ENCODE measurements around the gene RTKN2. TPM values are rescaled to one million over a fixed set of nuclear protein-coding genes. Genes with fewer than 3 reads are reported as not detected.

RTKN2 gene
- total RNA-seq, 2 donors from 2014 or later, result 11.5 to 19.1 TPM

DNA sequence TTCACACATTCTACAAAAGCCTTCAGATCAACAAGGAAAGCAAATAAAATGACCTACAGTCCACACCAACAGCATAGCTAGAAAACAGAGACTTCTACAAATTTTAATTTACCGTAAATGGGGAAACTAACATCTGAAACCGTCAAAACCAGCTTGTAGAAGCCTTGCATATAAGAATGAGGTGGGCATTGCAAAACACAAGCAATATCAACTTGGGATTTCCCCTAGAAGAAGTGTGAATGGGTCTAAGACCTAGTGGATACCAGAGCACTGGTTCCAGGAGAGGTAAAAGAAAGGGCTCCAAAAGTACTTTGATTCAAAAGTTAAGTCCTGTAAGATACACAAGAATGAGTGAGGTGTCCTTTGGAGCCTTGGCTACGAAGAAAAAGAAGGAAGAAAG, 18.7 kb downstream of the RTKN2 start:
- no peaks in the 10 kb centered on the region for H3K9me3 ChIP-seq (ENCODE audit: control insufficient read depth, low read length)
- H3K9me3 Mint-ChIP-seq, result no peaks in the 10 kb centered on the region
- 85 to 90% methylated on average over 2 to 3 of the region's 3 CpGs for WGBS, 2 experiments (ENCODE audit: insufficient coverage in 1 of 2, insufficient read length in 1 of 2)
- DNase-seq, result no peak
- no peaks in the 10 kb centered on the region for H3K36me3 ChIP-seq (ENCODE audit: control insufficient read depth, insufficient read depth, low read length)
- no peak overlapping the region for H3K27ac ChIP-seq (ENCODE audit: low read depth, low read length)
- no peaks in the 10 kb centered on the region for H3K4me1 ChIP-seq (ENCODE audit: control insufficient read depth, insufficient read depth, low read length)
- no peaks in the 10 kb centered on the region for H3K27me3 Mint-ChIP-seq (ENCODE audit: insufficient read depth)
- peak overlapping the region; percentile 44 for H3K27ac Mint-ChIP-seq
- TF ChIP-seq, protein P1, sequence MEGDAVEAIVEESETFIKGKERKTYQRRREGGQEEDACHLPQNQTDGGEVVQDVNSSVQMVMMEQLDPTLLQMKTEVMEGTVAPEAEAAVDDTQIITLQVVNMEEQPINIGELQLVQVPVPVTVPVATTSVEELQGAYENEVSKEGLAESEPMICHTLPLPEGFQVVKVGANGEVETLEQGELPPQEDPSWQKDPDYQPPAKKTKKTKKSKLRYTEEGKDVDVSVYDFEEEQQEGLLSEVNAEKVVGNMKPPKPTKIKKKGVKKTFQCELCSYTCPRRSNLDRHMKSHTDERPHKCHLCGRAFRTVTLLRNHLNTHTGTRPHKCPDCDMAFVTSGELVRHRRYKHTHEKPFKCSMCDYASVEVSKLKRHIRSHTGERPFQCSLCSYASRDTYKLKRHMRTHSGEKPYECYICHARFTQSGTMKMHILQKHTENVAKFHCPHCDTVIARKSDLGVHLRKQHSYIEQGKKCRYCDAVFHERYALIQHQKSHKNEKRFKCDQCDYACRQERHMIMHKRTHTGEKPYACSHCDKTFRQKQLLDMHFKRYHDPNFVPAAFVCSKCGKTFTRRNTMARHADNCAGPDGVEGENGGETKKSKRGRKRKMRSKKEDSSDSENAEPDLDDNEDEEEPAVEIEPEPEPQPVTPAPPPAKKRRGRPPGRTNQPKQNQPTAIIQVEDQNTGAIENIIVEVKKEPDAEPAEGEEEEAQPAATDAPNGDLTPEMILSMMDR (conservative IDR thresholded peaks at IDR 0.05), result no peak
- peak overlapping the region; percentile 59 for H3K4me3 ChIP-seq (ENCODE audit: low read length)
- H3K4me1 Mint-ChIP-seq, result peaks cover 20% of the 10 kb centered on the region
- H3K9ac ChIP-seq (ENCODE audit: extremely low read depth, low read length, poor library complexity, severe bottlenecking), result no peak overlapping the region
- no peaks in the 10 kb centered on the region for H3K27me3 ChIP-seq (ENCODE audit: control insufficient read depth, insufficient read depth, low read length, poor library complexity, severe bottlenecking)
- H3K4me3 Mint-ChIP-seq, result no peak overlapping the region
- H3K36me3 Mint-ChIP-seq (ENCODE audit: low read depth), result peaks cover 4% of the 10 kb centered on the region

- H3K4me1 Mint-ChIP-seq, result peaks cover 20% of the 10 kb centered on the region
- no peaks in the 10 kb centered on the region for H3K36me3 Mint-ChIP-seq (ENCODE audit: low read depth)
- no peaks in the 10 kb centered on the region for H3K9me3 Mint-ChIP-seq
- H3K27me3 Mint-ChIP-seq (ENCODE audit: insufficient read depth), result no peaks in the 10 kb centered on the region
- no peaks in the 10 kb centered on the region for H3K36me3 ChIP-seq (ENCODE audit: control insufficient read depth, insufficient read depth, low read length)
- H3K9ac ChIP-seq (ENCODE audit: extremely low read depth, low read length, poor library complexity, severe bottlenecking), result no peak overlapping the region
- H3K4me3 ChIP-seq (ENCODE audit: low read length), result no peak overlapping the region
- H3K4me1 ChIP-seq (ENCODE audit: control insufficient read depth, insufficient read depth, low read length), result no peaks in the 10 kb centered on the region
- WGBS, 2 experiments (ENCODE audit: insufficient coverage in 1 of 2, insufficient read length in 1 of 2), result 90% methylated on average over 1 of the region's 1 CpG; no CpG with 5 or more reads in 1 of the 2 experiments
- H3K27me3 ChIP-seq (ENCODE audit: control insufficient read depth, insufficient read depth, low read length, poor library complexity, severe bottlenecking), result no peaks in the 10 kb centered on the region
- H3K27ac ChIP-seq (ENCODE audit: low read depth, low read length), result no peak overlapping the region
- TF ChIP-seq, protein P1 (conservative IDR thresholded peaks at IDR 0.05), result peak; percentile 36
- no peak for DNase-seq
- H3K4me3 Mint-ChIP-seq, result no peak overlapping the region
- H3K9me3 ChIP-seq (ENCODE audit: control insufficient read depth, low read length), result no peaks in the 10 kb centered on the region
- no peak overlapping the region for H3K27ac Mint-ChIP-seq
Observed at GRCh38 chr10:62248465-62248864, 20.2 kb downstream of the RTKN2 start.

DNA sequence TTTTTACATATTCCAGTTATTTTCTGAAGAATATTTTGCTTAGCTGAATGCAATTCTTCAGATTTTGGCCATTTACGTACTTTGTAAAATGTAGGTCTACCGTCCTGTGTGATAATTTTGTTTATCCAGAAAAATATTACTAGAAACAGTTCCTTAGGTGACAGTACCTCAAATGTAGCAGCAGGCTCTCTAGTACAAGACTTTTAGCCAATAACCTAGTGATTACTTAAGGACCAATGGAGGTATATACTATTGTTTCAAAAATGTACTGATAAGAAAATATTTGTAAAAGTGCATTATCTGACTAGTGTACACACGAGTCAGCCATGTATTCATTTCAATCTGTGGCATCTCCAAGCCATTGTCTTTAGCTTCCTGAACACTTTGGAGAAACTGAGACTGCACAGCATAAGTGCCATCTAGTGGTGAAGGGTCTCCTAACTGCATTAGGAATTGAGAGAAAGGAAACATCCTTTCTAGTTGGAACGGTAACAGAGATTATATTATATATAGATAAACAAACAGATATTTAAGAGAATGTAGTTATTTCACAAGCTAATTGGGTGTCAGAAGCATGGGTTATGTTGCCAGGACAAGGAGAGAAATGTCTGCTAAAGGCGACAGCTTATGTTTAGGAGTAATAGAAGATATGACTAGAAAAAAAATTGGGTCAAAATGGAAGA, 23.7 kb downstream of the RTKN2 start:
- Mint-ChIP-seq H3K4me1 (peaks cover 13% of the 10 kb centered on the region), H3K27me3 (ENCODE audit: insufficient read depth) (no peaks in the 10 kb centered on the region), H3K27ac (no peak overlapping the region), H3K4me3 (no peak overlapping the region), H3K36me3 (ENCODE audit: low read depth) (no peaks in the 10 kb centered on the region), H3K9me3 (no peaks in the 10 kb centered on the region)
- Histone ChIP-seq H3K27me3 (ENCODE audit: control insufficient read depth, insufficient read depth, low read length, poor library complexity, severe bottlenecking) (no peaks in the 10 kb centered on the region), H3K9ac (ENCODE audit: extremely low read depth, low read length, poor library complexity, severe bottlenecking) (no peak overlapping the region), H3K4me3 (ENCODE audit: low read length) (no peak overlapping the region), H3K4me1 (ENCODE audit: control insufficient read depth, insufficient read depth, low read length) (no peaks in the 10 kb centered on the region), H3K9me3 (ENCODE audit: control insufficient read depth, low read length) (no peaks in the 10 kb centered on the region), H3K27ac (ENCODE audit: low read depth, low read length) (no peak overlapping the region), H3K36me3 (ENCODE audit: control insufficient read depth, insufficient read depth, low read length) (no peaks in the 10 kb centered on the region)
- WGBS, 2 experiments (ENCODE audit: insufficient coverage in 1 of 2, insufficient read length in 1 of 2), result 74 to 90% methylated on average over 1 to 4 of the region's 5 CpGs
- TF ChIP-seq, protein P1 (conservative IDR thresholded peaks at IDR 0.05), result peak; percentile 96
- DNase-seq, result no peak
